Lower leg skin (tissue), 4 donors: Measurements from ENCODE around the gene OLA1. TPM values are rescaled to one million over a fixed set of nuclear protein-coding genes. Genes with fewer than 3 reads are reported as not detected.

Source experiments
- DNase-seq, 2 donors: peaks; one replicate each; pipeline ENCODE4 v3.0.0-alpha.2; 2019; ENCODE audit warnings: low spot score in 2 of 2
- H3K4me3 ChIP-seq: fragments of 200-600 bp; sonication (generic); 2 replicates; pipeline ENCODE4 v1.5.1; 2017; ENCODE audit warnings: mild to moderate bottlenecking, low read depth; ENCODE audit not compliant: poor library complexity, severe bottlenecking
- CTCF ChIP-seq, 3 donors: fragments of 450-650 bp; IDR thresholded peaks; one replicate each; pipeline ENCODE4 v1.5.1; 2016; ENCODE audit warnings: antibody characterized with exemption in 3 of 3, mild to moderate bottlenecking in 3 of 3, moderate library complexity in 2 of 3
- POLR2A ChIP-seq, 2 donors: fragments of 450-650 bp; IDR thresholded peaks; one replicate each; pipeline ENCODE4 v1.6.1; 2016 to 2017; ENCODE audit warnings: antibody characterized with exemption in 2 of 2, mild to moderate bottlenecking in 1 of 2, moderate library complexity in 1 of 2
- WGBS, 2 donors: methylation state at CpG; one replicate each; pipeline ENCODE4 v1.1.5; 2018; 5-methylcytosine and 5-hydroxymethylcytosine counted together
- intact Hi-C: fragments of 100-400 bp; cut with DNase I; formaldehyde crosslinking; loops from one replicate; pipeline ENCODE4 v1.15.0; 2023; ENCODE audit warnings: low total_unique reads
- total RNA-seq, 4 donors: library from RNA; depleted of rRNA; stranded (reverse); fragments of >200 nt; gene quantifications; one replicate each; pipeline ENCODE4 v1.1.0, GENCODE V29; 2016

The OLA1 gene
- total RNA-seq, 4 donors from 2014 or later: 49.6 to 73.5 (median 61.2) TPM

DNA sequence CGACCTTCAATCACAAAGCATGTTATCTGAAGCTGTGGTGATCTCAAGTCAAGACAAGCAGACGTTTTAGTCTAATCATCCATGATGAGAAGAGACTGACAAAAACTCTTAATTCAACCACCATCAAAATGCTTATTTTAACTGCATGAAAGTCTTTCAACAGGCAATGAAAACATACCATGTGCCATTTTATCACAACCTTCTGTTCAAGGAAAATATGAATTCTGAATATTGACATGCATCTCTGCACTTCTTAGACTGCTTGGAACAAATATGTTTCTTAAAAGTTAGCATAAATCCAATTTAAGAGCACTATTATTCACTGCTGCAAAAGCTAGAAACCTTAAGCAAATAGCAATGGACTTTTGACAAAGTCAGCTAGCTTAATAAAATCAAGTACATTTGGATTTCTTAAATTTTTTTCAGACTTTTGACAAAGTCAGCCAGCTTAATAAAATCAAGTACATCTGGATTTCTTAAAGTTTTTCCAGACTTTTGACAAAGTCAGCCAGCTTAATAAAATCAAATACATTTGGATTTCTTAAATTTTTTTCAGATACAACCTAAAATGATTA lies 70.9 kb downstream of the OLA1 start:
- no peak for TF ChIP-seq CTCF (IDR thresholded peaks at IDR 0.05)
- no peak for TF ChIP-seq POLR2A (IDR thresholded peaks at IDR 0.05)
- DNase-seq: no peak
- 22 to 26% methylated on average over 2 of the region's 2 CpGs for WGBS, 2 donors
- no peak overlapping the region for H3K4me3 ChIP-seq
- intact Hi-C loops: no loop called here

DNA sequence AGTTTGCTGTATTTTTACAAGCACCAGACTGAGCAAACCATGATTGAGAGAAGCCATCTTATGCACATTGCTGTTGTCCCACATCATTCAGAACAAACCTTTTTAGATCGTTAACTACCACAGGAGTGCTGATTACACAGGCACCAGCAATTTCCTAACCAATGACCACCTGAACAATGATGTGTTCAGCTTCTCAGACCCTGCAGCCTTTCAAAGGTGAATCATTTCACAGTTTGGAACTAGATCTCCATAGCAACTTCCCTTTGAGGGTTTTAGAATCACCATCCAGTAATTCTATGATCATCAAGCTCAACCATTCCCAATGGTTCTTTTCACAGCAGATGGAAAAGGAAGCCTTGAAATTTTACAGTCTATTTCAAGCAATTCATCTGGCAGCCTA lies 71.4 kb downstream of the OLA1 start:
- 71 to 83% methylated on average over 1 of the region's 1 CpG for WGBS, 2 donors
- DNase-seq: no peak
- intact Hi-C loops: no loop called here
- H3K4me3 ChIP-seq: no peak overlapping the region
- no peak for TF ChIP-seq POLR2A (IDR thresholded peaks at IDR 0.05)
- TF ChIP-seq CTCF (IDR thresholded peaks at IDR 0.05): no peak

GRCh38 chr2:174174741-174175140 lies 73.6 kb downstream of the OLA1 start:
- intact Hi-C loops: no loop called here

DNA sequence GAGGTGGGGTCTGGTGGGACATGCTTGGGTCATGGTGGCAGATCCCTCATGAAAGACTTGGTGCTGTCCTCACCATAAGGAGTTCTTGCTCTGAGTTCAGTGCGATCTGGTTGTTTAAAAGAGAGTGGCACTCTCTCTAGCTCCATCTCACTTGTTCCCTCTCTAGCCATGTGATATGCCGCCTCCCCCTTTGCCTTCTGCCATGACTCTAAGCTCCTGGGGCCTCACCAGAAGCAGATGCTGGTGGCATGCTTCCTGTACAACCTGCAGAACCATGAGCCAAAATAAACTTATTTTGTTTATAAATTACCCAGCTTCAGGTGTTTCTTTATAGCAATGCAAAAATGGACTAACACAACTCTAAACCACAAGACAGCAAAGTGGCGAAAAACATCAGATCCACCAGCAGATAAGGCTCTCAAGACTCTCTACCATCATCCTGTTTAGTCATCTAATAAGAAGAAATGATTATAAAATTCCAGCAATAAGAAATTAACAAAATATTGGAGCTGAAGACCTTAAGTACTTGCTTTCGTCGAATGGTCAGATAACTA lies 75.5 kb downstream of the OLA1 start:
- H3K4me3 ChIP-seq: no peak overlapping the region
- intact Hi-C loops: no loop called here
- 77 to 78% methylated on average over 5 of the region's 5 CpGs for WGBS, 2 donors
- TF ChIP-seq POLR2A (IDR thresholded peaks at IDR 0.05): no peak
- TF ChIP-seq CTCF (IDR thresholded peaks at IDR 0.05): no peak
- no peak for DNase-seq

More at GRCh38 chr2:174174741-174175140, 73.6 kb downstream of the OLA1 start:
- no peak for DNase-seq
- WGBS, 2 donors: 97 to 98% methylated on average over 2 of the region's 2 CpGs
- no peak overlapping the region for H3K4me3 ChIP-seq
- TF ChIP-seq CTCF (IDR thresholded peaks at IDR 0.05) (no peak), POLR2A (IDR thresholded peaks at IDR 0.05) (no peak)

- H3K4me3 ChIP-seq: no peak overlapping the region
- 93 to 97% methylated on average over 21 to 23 of the region's 23 CpGs for WGBS, 2 donors
- intact Hi-C loops: no loop called here
- DNase-seq: no peak
- TF ChIP-seq POLR2A (IDR thresholded peaks at IDR 0.05) (no peak), CTCF (IDR thresholded peaks at IDR 0.05) (no peak)
Measured at GRCh38 chr2:174171686-174172445, 76.5 kb downstream of the OLA1 start.
